Ammon's horn (tissue), 1 donor: Measurements from ENCODE around the gene LMF1.
A peak's percentile ranks its signal among the peaks of the same experiment; 100 is the strongest.

Source experiments
- DNase-seq: peaks from one replicate; pipeline ENCODE4 v3.0.0-alpha.2; 2016; ENCODE audit warnings: low spot score

LMF1 gene

GRCh38 chr16:970766-971581 lies at the start of gene LMF1:
Gene LMF1, minus strand, starts transcription at chr16:970984. Its CDS starts 4 bp downstream, at chr16:970980.
- peak; percentile 94 for DNase-seq

- DNase-seq, result no peak
Observed at GRCh38 chr16:1020091-1020399, 49.3 kb upstream of the LMF1 start.

DNA sequence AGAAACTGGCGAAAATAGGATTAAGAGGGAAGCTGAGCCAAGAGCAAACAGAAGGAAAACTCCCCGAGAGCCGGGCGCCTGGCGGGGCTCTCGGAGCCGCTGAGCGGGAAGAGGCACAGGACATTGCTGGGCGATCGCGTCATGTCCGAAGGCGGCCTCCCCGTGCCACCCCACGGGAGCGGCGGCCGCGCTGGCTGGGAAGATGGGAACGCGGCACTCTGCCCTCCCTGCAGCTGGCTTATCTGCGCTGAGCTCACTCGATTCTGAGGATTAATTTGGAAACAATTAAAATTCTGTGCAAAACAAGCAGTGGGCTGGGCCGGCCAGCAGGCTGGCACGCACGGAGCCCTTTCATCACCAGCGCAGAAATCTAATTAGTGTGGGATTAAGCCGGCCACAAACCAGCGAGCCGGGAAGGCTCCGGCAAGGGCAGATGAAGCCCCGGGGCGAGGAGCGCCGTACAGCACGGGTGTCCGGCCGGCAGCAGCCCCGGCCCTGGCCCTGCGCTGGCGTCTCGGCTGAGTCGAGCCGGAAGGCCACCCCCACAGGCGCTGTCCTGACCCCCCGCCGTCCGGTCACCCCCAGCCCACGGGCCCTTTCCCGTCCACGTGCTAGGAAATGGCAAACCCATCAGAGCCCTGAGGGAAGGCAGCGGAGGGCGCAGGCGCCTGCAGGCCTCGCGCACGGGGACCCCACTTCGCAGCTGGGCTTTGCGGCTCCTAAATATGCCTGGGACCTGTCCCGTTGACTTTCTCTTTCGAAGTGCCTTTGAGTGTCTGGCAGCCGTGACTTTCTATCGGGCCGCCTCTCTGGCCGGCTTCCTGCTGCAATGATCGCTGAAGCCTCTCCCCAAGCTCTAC lies 48.7 kb upstream of the LMF1 start:
- peak; percentile 84 for DNase-seq

GRCh38 chr16:1018447-1019198 lies 47.8 kb upstream of the LMF1 start:
- no peak for DNase-seq

GRCh38 chr16:1014771-1015495 lies 44.1 kb upstream of the LMF1 start:
- DNase-seq, result no peak

GRCh38 chr16:1014221-1014620 lies 43.4 kb upstream of the LMF1 start:
- no peak for DNase-seq

- no peak for DNase-seq
Observed at GRCh38 chr16:1013593-1013900, 42.8 kb upstream of the LMF1 start.

- DNase-seq, result no peak
Observed at GRCh38 chr16:1012722-1013592, 42.2 kb upstream of the LMF1 start.

DNA sequence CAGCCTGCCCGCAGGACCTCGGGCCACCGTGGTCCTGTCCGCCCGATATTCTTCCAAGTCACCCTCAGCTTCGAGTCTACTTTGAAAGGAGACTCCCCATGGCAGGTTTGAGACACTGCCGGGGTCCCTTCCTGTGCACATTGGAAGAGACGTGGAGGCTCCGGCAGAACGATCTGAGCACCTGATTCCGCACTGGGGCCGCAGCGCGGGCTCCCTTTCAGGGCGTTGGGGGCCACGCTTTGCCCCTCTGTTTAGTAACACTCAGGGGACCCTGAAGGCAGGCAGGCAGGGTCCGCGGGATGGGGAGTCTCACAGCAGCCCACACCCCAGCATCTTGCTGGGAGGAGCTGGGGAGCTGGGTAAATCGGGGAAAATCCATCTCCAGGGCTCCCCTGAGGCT lies 41.4 kb upstream of the LMF1 start:
- DNase-seq, result no peak

DNA sequence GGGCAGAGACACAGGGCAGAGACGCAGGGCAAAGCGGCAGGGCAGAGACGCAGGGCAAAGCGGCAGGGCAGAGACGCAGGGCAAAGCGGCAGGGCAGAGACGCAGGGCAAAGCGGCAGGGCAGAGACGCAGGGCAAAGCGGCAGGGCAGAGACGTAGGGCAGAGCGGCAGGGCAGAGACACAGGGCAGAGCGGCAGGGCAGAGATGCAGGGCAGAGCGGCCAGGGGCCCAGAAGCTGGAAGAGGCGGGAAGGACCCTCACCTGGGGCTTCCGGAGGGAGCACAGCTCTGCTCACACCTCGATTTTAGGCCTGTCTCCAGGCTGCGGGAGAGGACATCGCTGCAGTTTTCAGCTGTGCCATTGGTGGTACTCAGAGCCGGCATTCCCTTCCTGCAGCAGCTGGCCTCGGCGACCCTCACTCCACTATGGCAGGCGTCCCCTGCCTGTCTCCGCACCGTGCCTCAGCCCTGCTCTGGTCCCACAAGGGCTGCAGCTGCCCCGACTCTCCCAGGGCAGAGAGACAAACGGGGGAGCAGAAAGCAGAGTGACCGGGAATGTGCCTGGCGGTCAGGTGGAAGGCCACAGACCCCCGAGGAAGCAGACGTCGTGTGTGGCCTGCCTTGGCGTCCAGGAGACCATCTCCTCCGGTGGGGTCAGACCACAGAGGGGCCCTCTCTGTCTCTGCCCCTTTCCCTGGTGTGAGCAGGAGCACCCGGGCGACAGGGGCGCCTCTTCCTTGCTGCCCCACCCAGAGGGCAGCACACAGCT lies 40.7 kb upstream of the LMF1 start:
- no peak for DNase-seq

GRCh38 chr16:1010815-1011214 lies 40.0 kb upstream of the LMF1 start:
- DNase-seq, result no peak

DNA sequence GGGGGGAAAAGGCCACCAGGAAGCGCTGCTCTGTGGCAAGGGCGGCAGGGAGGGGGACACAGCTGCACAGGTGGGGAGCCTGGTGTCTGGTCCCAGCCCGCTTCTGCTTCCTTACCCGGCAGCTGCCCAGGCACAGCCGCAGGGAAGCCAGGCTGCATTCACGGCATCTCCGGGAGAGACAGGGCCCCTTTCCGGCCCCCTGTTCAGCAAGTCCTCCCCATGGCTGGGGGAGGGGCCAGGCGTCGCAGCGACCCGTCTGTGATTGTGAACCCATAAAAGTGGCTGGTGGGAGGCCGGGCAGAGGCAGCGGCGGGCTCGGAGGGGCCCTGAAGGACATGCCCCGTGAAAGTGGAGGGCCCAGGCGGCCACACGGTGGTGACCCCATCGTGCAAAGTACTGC lies 39.5 kb upstream of the LMF1 start:
- DNase-seq, result no peak

GRCh38 chr16:1009358-1010150 lies 38.8 kb upstream of the LMF1 start:
- DNase-seq, result no peak

DNA sequence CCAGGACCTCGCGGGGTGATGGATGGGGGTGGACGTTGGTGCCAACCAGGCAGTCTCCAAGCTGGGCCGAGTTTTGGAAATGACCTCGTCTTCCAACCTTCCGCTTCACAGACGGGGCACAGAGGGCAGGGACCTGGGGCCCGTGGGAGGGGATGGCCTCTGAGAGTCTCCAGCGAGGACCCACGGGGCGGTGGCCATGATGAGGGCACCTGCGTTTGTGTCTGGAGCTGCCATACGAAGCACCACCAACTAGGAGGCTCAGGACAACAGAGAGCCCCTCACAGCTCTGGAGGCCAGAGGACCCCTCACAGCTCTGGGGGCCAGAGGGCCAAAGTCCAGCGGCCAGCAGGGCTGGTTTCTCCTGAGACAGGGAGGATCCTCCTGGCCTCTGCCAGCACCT lies 37.3 kb upstream of the LMF1 start:
- DNase-seq, result no peak

DNA sequence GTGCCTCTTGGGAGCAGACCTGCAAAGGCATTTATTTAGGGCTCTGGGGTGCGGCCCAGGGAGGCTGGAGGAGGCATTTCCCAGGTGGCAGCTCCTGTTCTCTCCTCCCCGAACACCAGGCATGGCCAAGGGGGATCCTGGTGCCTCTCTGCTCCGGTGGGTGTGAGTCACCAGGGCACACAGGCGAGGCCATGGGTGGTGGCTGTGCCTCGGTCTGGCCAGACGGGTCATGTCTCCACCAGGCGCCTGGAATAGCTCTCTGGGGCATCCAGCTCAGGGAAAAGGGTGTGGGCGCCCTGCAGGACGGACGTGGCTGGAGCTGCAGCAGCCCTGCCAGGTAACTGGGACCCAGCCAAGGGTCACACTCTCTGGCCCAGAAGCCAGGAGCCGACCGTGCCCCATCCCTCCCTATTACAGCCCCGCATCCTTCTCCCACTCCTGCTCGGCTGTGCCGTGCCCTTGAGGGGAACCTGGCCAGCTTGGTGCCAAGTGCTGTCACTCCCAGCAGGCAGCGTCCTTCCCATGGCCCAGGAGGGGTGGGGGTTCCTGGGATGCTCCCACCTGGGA lies 36.6 kb upstream of the LMF1 start:
- DNase-seq, result no peak

DNA sequence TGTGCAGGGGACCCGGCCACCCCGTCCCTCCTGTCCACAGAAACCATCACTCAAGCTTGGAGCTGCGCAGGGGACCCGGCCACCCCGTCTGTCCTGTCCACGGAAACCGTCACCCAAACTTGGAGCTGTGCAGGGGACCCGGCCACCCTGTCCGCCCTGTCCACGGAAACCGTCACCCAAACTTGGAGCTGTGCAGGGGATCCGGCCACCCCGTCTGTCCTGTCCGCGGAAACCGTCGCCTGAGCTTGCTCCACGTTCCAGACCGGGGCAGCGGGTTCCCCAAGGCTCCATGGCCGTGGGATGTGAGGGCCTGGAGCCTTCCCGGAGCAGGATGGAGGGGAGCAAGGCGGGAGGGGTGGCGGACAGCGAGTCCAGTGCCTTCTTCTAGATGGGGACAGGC lies 36.0 kb upstream of the LMF1 start:
- DNase-seq, result no peak

GRCh38 chr16:1005286-1005685 lies 34.5 kb upstream of the LMF1 start:
- DNase-seq, result no peak

DNA sequence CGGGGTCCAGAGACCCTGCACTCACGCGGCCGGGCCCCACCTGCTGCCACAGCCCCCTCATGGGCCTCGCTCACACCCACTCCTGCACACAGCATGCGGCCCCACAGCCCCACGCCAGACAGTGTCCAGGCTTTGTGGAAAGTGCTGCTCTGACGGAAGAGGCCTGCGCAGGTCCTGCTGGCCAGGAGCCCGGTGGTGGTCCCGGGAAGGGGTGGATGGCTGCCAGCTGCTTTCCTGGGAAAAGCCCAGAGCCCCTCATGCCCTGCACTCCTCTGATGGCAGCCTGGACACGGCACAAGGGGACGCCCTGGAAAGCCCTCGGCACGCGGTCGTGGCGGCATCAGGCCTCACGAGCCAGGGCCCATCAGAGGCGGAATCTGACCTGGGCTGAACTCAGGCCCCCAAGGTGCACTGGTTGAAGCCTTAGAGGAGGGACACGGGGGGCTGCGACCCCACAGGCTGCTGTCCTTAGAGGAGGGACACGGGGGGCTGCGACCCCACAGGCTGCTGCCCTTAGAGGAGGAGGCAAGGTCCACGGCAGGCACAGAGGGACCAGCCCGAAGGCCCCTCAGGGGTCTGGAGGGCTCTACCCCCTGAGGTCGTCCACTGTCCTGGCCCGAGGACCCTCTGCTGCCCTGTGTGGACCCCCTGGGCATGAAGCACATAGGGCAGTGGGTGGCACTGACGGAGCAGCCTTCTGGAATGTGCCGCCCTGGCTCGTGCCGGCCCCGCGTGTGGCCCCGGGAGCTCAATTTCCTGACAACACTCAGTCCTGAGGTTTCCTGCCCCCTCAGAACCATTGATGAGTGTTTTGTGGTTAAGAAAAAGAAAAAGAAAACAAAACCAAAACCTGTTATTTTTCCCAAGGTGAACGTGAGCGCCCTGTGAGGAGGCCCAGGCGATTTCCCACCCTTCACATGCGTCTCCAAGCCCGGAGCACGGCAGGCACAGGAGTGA lies 32.9 kb upstream of the LMF1 start:
- no peak for DNase-seq
